ENCODE measurements around the gene FOXP2. TPM values are rescaled to one million over a fixed set of nuclear protein-coding genes. Genes with fewer than 3 reads are reported as not detected.
"Not testable (repeated sequence)": the region's sequence is repeated elsewhere in the genome, so short reads cannot be mapped to it uniquely, and the experiment has no call there.

FOXP2 gene
- total RNA-seq, 1 donor = not detected

GRCh38 chr7:114444196-114444595 lies 29.6 kb downstream of the FOXP2 start:
- H3K4me1 ChIP-seq (ENCODE audit: insufficient read depth, low read length) = no peaks in the 10 kb centered on the region

GRCh38 chr7:114450431-114450830 lies 35.8 kb downstream of the FOXP2 start:
- Histone ChIP-seq H3K27me3 (ENCODE audit: insufficient read depth, low read length) (no peaks in the 10 kb centered on the region), H3K4me1 (ENCODE audit: insufficient read depth, low read length) (no peaks in the 10 kb centered on the region), H3K4me3 (ENCODE audit: low read length) (no peak overlapping the region), H3K9me3 (ENCODE audit: low read depth, low read length) (no peaks in the 10 kb centered on the region)

More at GRCh38 chr7:114444196-114444595, 29.6 kb downstream of the FOXP2 start:
- Histone ChIP-seq H3K4me3 (ENCODE audit: low read length) (no peak overlapping the region), H3K9me3 (ENCODE audit: low read depth, low read length) (no peaks in the 10 kb centered on the region), H3K27me3 (ENCODE audit: insufficient read depth, low read length) (no peaks in the 10 kb centered on the region)

GRCh38 chr7:114459574-114459973 lies 45.0 kb downstream of the FOXP2 start:
- Histone ChIP-seq H3K9me3 (ENCODE audit: low read depth, low read length) (no peaks in the 10 kb centered on the region), H3K27me3 (ENCODE audit: insufficient read depth, low read length) (no peaks in the 10 kb centered on the region), H3K4me3 (ENCODE audit: low read length) (no peak overlapping the region), H3K4me1 (ENCODE audit: insufficient read depth, low read length) (no peaks in the 10 kb centered on the region)

GRCh38 chr7:114460021-114460420 lies 45.4 kb downstream of the FOXP2 start:
- no peak overlapping the region for H3K4me3 ChIP-seq (ENCODE audit: low read length)
- H3K27me3 ChIP-seq (ENCODE audit: insufficient read depth, low read length) = no peaks in the 10 kb centered on the region
- H3K9me3 ChIP-seq (ENCODE audit: low read depth, low read length) = no peaks in the 10 kb centered on the region
- no peaks in the 10 kb centered on the region for H3K4me1 ChIP-seq (ENCODE audit: insufficient read depth, low read length)

GRCh38 chr7:114466917-114467316 lies 52.3 kb downstream of the FOXP2 start:
- Histone ChIP-seq H3K4me1 (ENCODE audit: insufficient read depth, low read length) (no peaks in the 10 kb centered on the region), H3K9me3 (ENCODE audit: low read depth, low read length) (no peaks in the 10 kb centered on the region), H3K4me3 (ENCODE audit: low read length) (no peak overlapping the region), H3K27me3 (ENCODE audit: insufficient read depth, low read length) (no peaks in the 10 kb centered on the region)

GRCh38 chr7:114468844-114469243 lies 54.2 kb downstream of the FOXP2 start:
- Histone ChIP-seq H3K4me3 (ENCODE audit: low read length) (no peak overlapping the region), H3K4me1 (ENCODE audit: insufficient read depth, low read length) (no peaks in the 10 kb centered on the region), H3K9me3 (ENCODE audit: low read depth, low read length) (no peaks in the 10 kb centered on the region), H3K27me3 (ENCODE audit: insufficient read depth, low read length) (no peaks in the 10 kb centered on the region)

- Histone ChIP-seq H3K4me3 (ENCODE audit: low read length) (no peak overlapping the region), H3K9me3 (ENCODE audit: low read depth, low read length) (no peaks in the 10 kb centered on the region), H3K4me1 (ENCODE audit: insufficient read depth, low read length) (no peaks in the 10 kb centered on the region), H3K27me3 (ENCODE audit: insufficient read depth, low read length) (no peaks in the 10 kb centered on the region)
These were observed 58.4 kb downstream of the FOXP2 start for GRCh38 chr7:114472896-114473512.

- no peaks in the 10 kb centered on the region for H3K9me3 ChIP-seq (ENCODE audit: low read depth, low read length)
- H3K4me3 ChIP-seq (ENCODE audit: low read length) = no peak overlapping the region
- no peaks in the 10 kb centered on the region for H3K27me3 ChIP-seq (ENCODE audit: insufficient read depth, low read length)
- H3K4me1 ChIP-seq (ENCODE audit: insufficient read depth, low read length) = no peaks in the 10 kb centered on the region
These were observed 63.8 kb downstream of the FOXP2 start for GRCh38 chr7:114478384-114478783.

- Histone ChIP-seq H3K4me3 (ENCODE audit: low read length) (no peak overlapping the region), H3K4me1 (ENCODE audit: insufficient read depth, low read length) (no peaks in the 10 kb centered on the region), H3K9me3 (ENCODE audit: low read depth, low read length) (no peaks in the 10 kb centered on the region), H3K27me3 (ENCODE audit: insufficient read depth, low read length) (no peaks in the 10 kb centered on the region)
These were observed 67.4 kb downstream of the FOXP2 start for GRCh38 chr7:114481999-114482398.

- H3K9me3 ChIP-seq (ENCODE audit: low read depth, low read length) = no peaks in the 10 kb centered on the region
- H3K4me3 ChIP-seq (ENCODE audit: low read length) = no peak overlapping the region
- no peaks in the 10 kb centered on the region for H3K27me3 ChIP-seq (ENCODE audit: insufficient read depth, low read length)
- H3K4me1 ChIP-seq (ENCODE audit: insufficient read depth, low read length) = no peaks in the 10 kb centered on the region
These were observed 69.6 kb downstream of the FOXP2 start for GRCh38 chr7:114484226-114484625.

- Histone ChIP-seq H3K4me3 (ENCODE audit: low read length) (no peak overlapping the region), H3K9me3 (ENCODE audit: low read depth, low read length) (no peaks in the 10 kb centered on the region), H3K4me1 (ENCODE audit: insufficient read depth, low read length) (no peaks in the 10 kb centered on the region), H3K27me3 (ENCODE audit: insufficient read depth, low read length) (no peaks in the 10 kb centered on the region)
These were observed 72.6 kb downstream of the FOXP2 start for GRCh38 chr7:114487174-114487573.

GRCh38 chr7:114488696-114489095 lies 74.1 kb downstream of the FOXP2 start:
- H3K4me3 ChIP-seq (ENCODE audit: low read length) = no peak overlapping the region
- H3K9me3 ChIP-seq (ENCODE audit: low read depth, low read length) = no peaks in the 10 kb centered on the region

GRCh38 chr7:114497491-114497890 lies 82.9 kb downstream of the FOXP2 start:
- H3K4me1 ChIP-seq (ENCODE audit: insufficient read depth, low read length); H3K27me3 ChIP-seq (ENCODE audit: insufficient read depth, low read length); H3K9me3 ChIP-seq (ENCODE audit: low read depth, low read length); H3K4me3 ChIP-seq (ENCODE audit: low read length): not testable (repeated sequence)

More at GRCh38 chr7:114488696-114489095, 74.1 kb downstream of the FOXP2 start:
- H3K4me1 ChIP-seq (ENCODE audit: insufficient read depth, low read length) = no peaks in the 10 kb centered on the region
- no peaks in the 10 kb centered on the region for H3K27me3 ChIP-seq (ENCODE audit: insufficient read depth, low read length)

- no peaks in the 10 kb centered on the region for H3K4me1 ChIP-seq (ENCODE audit: insufficient read depth, low read length)
- no peaks in the 10 kb centered on the region for H3K27me3 ChIP-seq (ENCODE audit: insufficient read depth, low read length)
These were observed 88.0 kb downstream of the FOXP2 start for GRCh38 chr7:114502454-114503254.

GRCh38 chr7:114504586-114504985 lies 90.0 kb downstream of the FOXP2 start:
- no peaks in the 10 kb centered on the region for H3K27me3 ChIP-seq (ENCODE audit: insufficient read depth, low read length)

More at GRCh38 chr7:114502454-114503254, 88.0 kb downstream of the FOXP2 start:
- Histone ChIP-seq H3K4me3 (ENCODE audit: low read length) (no peak overlapping the region), H3K9me3 (ENCODE audit: low read depth, low read length) (no peaks in the 10 kb centered on the region)

GRCh38 chr7:114507381-114507780 lies 92.8 kb downstream of the FOXP2 start:
- H3K4me3 ChIP-seq (ENCODE audit: low read length) = no peak overlapping the region
- no peaks in the 10 kb centered on the region for H3K4me1 ChIP-seq (ENCODE audit: insufficient read depth, low read length)
- no peaks in the 10 kb centered on the region for H3K27me3 ChIP-seq (ENCODE audit: insufficient read depth, low read length)
- H3K9me3 ChIP-seq (ENCODE audit: low read depth, low read length) = no peaks in the 10 kb centered on the region

More at GRCh38 chr7:114504586-114504985, 90.0 kb downstream of the FOXP2 start:
- no peaks in the 10 kb centered on the region for H3K9me3 ChIP-seq (ENCODE audit: low read depth, low read length)
- H3K4me1 ChIP-seq (ENCODE audit: insufficient read depth, low read length) = no peaks in the 10 kb centered on the region
- no peak overlapping the region for H3K4me3 ChIP-seq (ENCODE audit: low read length)
